ENCODE data around the gene ARHGEF19. TPM values are rescaled to one million over a fixed set of nuclear protein-coding genes. Genes with fewer than 3 reads are reported as not detected.
"Not testable (repeated sequence)": the region's sequence is repeated elsewhere in the genome, so short reads cannot be mapped to it uniquely, and the experiment has no call there.

ARHGEF19 gene
- total RNA-seq, 3 donors from 2014 or later, result 5.3 to 13.3 (median 9.0) TPM

- no peak for TF ChIP-seq CTCF (IDR thresholded peaks at IDR 0.05)
- intact Hi-C loops (cut with DNase I, micrococcal nuclease), result no loop called here
- H3K36me3 ChIP-seq (ENCODE audit: low read depth), result no peaks in the 10 kb centered on the region
- H3K4me1 ChIP-seq (ENCODE audit: low read depth), result peaks cover 24% of the 10 kb centered on the region
- H3K9me3 ChIP-seq, result no peaks in the 10 kb centered on the region
- peak overlapping the region; percentile 6 for H3K4me3 ChIP-seq
- ATAC-seq, result peak; percentile 73
- peak; percentile 70 to 83 (median 82) for DNase-seq
Measured at GRCh38 chr1:16167331-16168143, 44.9 kb downstream of the ARHGEF19 start.

- no peak for ATAC-seq
- no peak for TF ChIP-seq CTCF (IDR thresholded peaks at IDR 0.05)
- intact Hi-C loops (cut with DNase I, micrococcal nuclease), result no loop called here
- DNase-seq, result no peak
- H3K4me1 ChIP-seq (ENCODE audit: low read depth), result peaks cover 23% of the 10 kb centered on the region
- no peaks in the 10 kb centered on the region for H3K9me3 ChIP-seq
- H3K4me3 ChIP-seq, result no peak overlapping the region
- no peaks in the 10 kb centered on the region for H3K36me3 ChIP-seq (ENCODE audit: low read depth)
Measured at GRCh38 chr1:16166117-16166516, 46.3 kb downstream of the ARHGEF19 start.

- intact Hi-C loops (cut with DNase I, micrococcal nuclease), result no loop called here
- H3K4me3 ChIP-seq, result no peak overlapping the region
- peak; percentile 60 for ATAC-seq
- no peak for TF ChIP-seq CTCF (IDR thresholded peaks at IDR 0.05)
- no peaks in the 10 kb centered on the region for H3K36me3 ChIP-seq (ENCODE audit: low read depth)
- H3K4me1 ChIP-seq (ENCODE audit: low read depth), result peaks cover 23% of the 10 kb centered on the region
- no peaks in the 10 kb centered on the region for H3K9me3 ChIP-seq
- peak; percentile 59 to 79 (median 67) for DNase-seq
Measured at GRCh38 chr1:16165548-16165947, 46.9 kb downstream of the ARHGEF19 start.

- intact Hi-C loops (cut with DNase I, micrococcal nuclease), result no loop called here
- ATAC-seq (no peak), DNase-seq (no peak)
- H3K36me3 ChIP-seq (ENCODE audit: low read depth), result no peaks in the 10 kb centered on the region
- H3K9me3 ChIP-seq, result no peaks in the 10 kb centered on the region
- H3K4me3 ChIP-seq, result no peak overlapping the region
- peaks cover 23% of the 10 kb centered on the region for H3K4me1 ChIP-seq (ENCODE audit: low read depth)
- TF ChIP-seq CTCF (IDR thresholded peaks at IDR 0.05), result no peak
Measured at GRCh38 chr1:16165073-16165364, 47.4 kb downstream of the ARHGEF19 start.

- Histone ChIP-seq H3K4me3 (no peak overlapping the region), H3K4me1 (ENCODE audit: low read depth) (peaks cover 25% of the 10 kb centered on the region), H3K9me3 (no peaks in the 10 kb centered on the region), H3K36me3 (ENCODE audit: low read depth) (no peaks in the 10 kb centered on the region)
- intact Hi-C loops (cut with DNase I, micrococcal nuclease), result no loop called here
- DNase-seq, result peak in 1 of 3 donors; percentile 41
- no peak for TF ChIP-seq CTCF (IDR thresholded peaks at IDR 0.05)
- peak; percentile 32 for ATAC-seq
Measured at GRCh38 chr1:16164213-16165072, 48.0 kb downstream of the ARHGEF19 start.

GRCh38 chr1:16163608-16164212, 48.7 kb downstream of the ARHGEF19 start:
- H3K9me3 ChIP-seq; ATAC-seq; DNase-seq; intact Hi-C loops (cut with DNase I, micrococcal nuclease); H3K36me3 ChIP-seq (ENCODE audit: low read depth); H3K4me3 ChIP-seq: not testable (repeated sequence)
- peaks cover 28% of the 10 kb centered on the region for H3K4me1 ChIP-seq (ENCODE audit: low read depth)
